ENCODE results near the gene FBXO38. TPM values are rescaled to one million over a fixed set of nuclear protein-coding genes. Genes with fewer than 3 reads are reported as not detected.
A peak's percentile ranks its signal among the peaks of the same experiment; 100 is the strongest.

FBXO38 gene
- total and polyA plus RNA-seq, 9 of the 15 experiments (the other 6 are each of a cell fraction or from before 2014, with no cell fraction given): 7.4 to 39.4 (median 29.3) TPM

DNA sequence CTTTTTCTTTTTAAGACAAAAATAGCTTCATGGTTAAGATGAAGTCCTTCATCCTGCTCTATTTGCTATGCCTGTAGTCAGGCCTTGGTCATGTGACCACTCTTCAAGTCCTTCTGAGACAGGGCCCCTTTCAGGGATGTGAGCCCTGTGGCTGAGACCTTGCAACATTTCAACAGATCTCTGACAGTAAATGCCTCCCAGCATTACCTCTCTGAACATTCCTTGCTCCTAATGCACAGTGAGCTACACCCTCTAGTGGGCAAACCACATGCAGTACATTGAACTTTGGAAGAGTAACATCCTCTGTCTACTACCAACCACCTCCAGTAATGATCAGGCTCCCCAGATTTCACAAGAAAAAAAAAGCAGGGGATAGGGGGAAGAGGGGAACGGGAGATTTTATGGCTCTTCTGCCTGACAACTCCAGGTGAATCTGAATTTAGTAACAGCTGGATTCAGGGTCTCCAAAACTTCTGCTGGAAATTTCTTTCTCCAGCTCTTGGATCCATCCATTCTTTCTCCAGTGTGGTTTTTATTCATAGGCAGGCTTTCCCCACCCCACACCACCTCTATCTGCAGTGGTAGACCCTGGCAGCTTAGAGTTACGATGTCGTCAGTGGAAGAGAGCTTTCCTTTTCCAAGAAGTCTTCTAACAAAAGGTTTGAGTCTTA is 8.9 kb upstream of the FBXO38 start (continued):
- TF ChIP-seq, protein P1, sequence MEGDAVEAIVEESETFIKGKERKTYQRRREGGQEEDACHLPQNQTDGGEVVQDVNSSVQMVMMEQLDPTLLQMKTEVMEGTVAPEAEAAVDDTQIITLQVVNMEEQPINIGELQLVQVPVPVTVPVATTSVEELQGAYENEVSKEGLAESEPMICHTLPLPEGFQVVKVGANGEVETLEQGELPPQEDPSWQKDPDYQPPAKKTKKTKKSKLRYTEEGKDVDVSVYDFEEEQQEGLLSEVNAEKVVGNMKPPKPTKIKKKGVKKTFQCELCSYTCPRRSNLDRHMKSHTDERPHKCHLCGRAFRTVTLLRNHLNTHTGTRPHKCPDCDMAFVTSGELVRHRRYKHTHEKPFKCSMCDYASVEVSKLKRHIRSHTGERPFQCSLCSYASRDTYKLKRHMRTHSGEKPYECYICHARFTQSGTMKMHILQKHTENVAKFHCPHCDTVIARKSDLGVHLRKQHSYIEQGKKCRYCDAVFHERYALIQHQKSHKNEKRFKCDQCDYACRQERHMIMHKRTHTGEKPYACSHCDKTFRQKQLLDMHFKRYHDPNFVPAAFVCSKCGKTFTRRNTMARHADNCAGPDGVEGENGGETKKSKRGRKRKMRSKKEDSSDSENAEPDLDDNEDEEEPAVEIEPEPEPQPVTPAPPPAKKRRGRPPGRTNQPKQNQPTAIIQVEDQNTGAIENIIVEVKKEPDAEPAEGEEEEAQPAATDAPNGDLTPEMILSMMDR (IDR thresholded peaks at IDR 0.05 in 2 of 3, conservative IDR thresholded peaks at IDR 0.05 in 1 of 3; ENCODE audit: insufficient read depth in 2 of 3, low read depth in 1 of 3, low read length in 3 of 3): peak; percentile 66 to 70 (median 68)
- TF ChIP-seq RAD21 (CRISPR knock-in tag; conservative IDR thresholded peaks at IDR 0.05 in 1 of 2, IDR thresholded peaks at IDR 0.05 in 1 of 2) (peak; percentile 64 to 87), JUND (IDR thresholded peaks at IDR 0.05; ENCODE audit: borderline replicate concordance, low read depth, low read length) (no peak), JUND (tag; IDR thresholded peaks at IDR 0.05; ENCODE audit: borderline replicate concordance, low read depth, low read length) (no peak), ZFP36 (IDR thresholded peaks at IDR 0.05; ENCODE audit: low read depth, low read length, partially characterized antibody) (peak; percentile 57)
- TF ChIP-seq, protein P2, sequence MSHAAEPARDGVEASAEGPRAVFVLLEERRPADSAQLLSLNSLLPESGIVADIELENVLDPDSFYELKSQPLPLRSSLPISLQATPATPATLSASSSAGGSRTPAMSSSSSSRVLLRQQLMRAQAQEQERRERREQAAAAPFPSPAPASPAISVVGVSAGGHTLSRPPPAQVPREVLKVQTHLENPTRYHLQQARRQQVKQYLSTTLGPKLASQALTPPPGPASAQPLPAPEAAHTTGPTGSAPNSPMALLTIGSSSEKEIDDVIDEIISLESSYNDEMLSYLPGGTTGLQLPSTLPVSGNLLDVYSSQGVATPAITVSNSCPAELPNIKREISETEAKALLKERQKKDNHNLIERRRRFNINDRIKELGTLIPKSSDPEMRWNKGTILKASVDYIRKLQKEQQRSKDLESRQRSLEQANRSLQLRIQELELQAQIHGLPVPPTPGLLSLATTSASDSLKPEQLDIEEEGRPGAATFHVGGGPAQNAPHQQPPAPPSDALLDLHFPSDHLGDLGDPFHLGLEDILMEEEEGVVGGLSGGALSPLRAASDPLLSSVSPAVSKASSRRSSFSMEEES (CRISPR knock-in tag; IDR thresholded peaks at IDR 0.05): peak; percentile 88

Data from K562 (cell line).